Activated B cell treated with CpG ODN at 0.5 μM for 24 hours (primary cell): ENCODE data around the gene MYO5B. TPM values are rescaled to one million over a fixed set of nuclear protein-coding genes. Genes with fewer than 3 reads are reported as not detected.

Experiments used
- ATAC-seq: fragments of 200-7000 bp; cut with Tn5 transposase; one replicate; pipeline ENCODE4 v1.10.0; 2021; ENCODE audit warnings: low read depth, mild to moderate bottlenecking, moderate library complexity
- CTCF ChIA-PET: fragments of 350-600 bp; sonication (Branson Sonifier 250); formaldehyde crosslinking; loops from one replicate; lab custom pipeline; 2021; ENCODE audit warnings: antibody characterized with exemption; lab: Charles Lee
- POLR2A ChIA-PET: fragments of 350-600 bp; sonication (Branson Sonifier 250); formaldehyde crosslinking; loops from one replicate; lab custom pipeline; 2021; ENCODE audit warnings: antibody characterized with exemption; lab: Charles Lee
- DNase-seq: peaks from one replicate; pipeline ENCODE4 v3.0.0; 2022
- H3K27ac Mint-ChIP-seq: one replicate; pipeline ENCODE4 v1.8.0; 2020; ENCODE audit warnings: mixed read lengths
- H3K27me3 Mint-ChIP-seq: one replicate; pipeline ENCODE4 v1.8.0; 2021; ENCODE audit warnings: mixed read lengths
- H3K36me3 Mint-ChIP-seq: one replicate; pipeline ENCODE4 v1.8.0; 2021; ENCODE audit warnings: low read depth, mixed read lengths
- H3K4me1 Mint-ChIP-seq: one replicate; pipeline ENCODE4 v1.8.0; 2021; ENCODE audit warnings: mixed read lengths
- H3K4me3 Mint-ChIP-seq: one replicate; pipeline ENCODE4 v1.8.0; 2020; ENCODE audit warnings: mild to moderate bottlenecking, mixed read lengths
- H3K9me3 Mint-ChIP-seq: one replicate; pipeline ENCODE4 v1.8.0; 2020; ENCODE audit warnings: mixed read lengths
- CTCF ChIP-seq: fragments of 200-600 bp; IDR thresholded peaks from one replicate; pipeline ENCODE4 v1.8.0; 2022; ENCODE audit warnings: antibody characterized with exemption, mild to moderate bottlenecking
- intact Hi-C: fragments of 100-400 bp; cut with micrococcal nuclease; formaldehyde crosslinking; loops from one replicate; pipeline ENCODE4 v1.15.1; 2024
- total RNA-seq: library from RNA; stranded (reverse); gene quantifications from 2 replicates; pipeline ENCODE4 v1.2.3, GENCODE V29; 2022

Gene MYO5B
- total RNA-seq, 1 donor from 2014 or later: 0.49 TPM

DNA sequence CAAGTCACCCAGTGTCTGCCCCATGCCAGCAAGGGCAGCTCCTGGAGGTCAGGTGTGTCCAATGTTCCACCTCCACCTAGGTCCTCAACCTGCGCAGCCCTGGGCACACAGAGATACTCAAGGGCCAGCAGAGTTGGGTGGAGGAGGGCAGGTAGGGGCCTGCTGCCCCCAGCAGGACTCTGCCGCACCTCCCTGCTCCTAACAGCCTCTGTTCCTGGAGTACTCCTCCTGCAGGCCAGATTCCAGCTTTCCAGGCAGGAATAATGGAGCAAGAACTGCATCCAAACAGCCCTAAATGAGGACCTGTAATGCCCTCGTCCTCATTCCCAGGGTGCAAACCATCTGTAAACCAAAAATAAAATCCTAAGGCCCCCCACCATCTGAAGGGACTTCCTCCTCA lies 337.2 kb downstream of the MYO5B start:
- H3K9me3 Mint-ChIP-seq: no peaks in the 10 kb centered on the region
- no peak for ATAC-seq
- H3K4me3 Mint-ChIP-seq: no peak overlapping the region
- H3K27ac Mint-ChIP-seq: no peak overlapping the region
- H3K4me1 Mint-ChIP-seq: no peaks in the 10 kb centered on the region
- ChIA-PET CTCF (interaction anchor here (3.8 kb wide), 1 partner anchor 347 kb away, joined by 51 read pairs; no protein-coding TSS in a partner anchor), POLR2A (no interaction called here)
- intact Hi-C loops: loop anchor here (1.0 kb wide), 5 partner anchors 298 to 1412 kb away; no protein-coding TSS in a partner anchor
- TF ChIP-seq CTCF: no peak
- no peaks in the 10 kb centered on the region for H3K36me3 Mint-ChIP-seq
- DNase-seq: no peak
- H3K27me3 Mint-ChIP-seq: no peaks in the 10 kb centered on the region

DNA sequence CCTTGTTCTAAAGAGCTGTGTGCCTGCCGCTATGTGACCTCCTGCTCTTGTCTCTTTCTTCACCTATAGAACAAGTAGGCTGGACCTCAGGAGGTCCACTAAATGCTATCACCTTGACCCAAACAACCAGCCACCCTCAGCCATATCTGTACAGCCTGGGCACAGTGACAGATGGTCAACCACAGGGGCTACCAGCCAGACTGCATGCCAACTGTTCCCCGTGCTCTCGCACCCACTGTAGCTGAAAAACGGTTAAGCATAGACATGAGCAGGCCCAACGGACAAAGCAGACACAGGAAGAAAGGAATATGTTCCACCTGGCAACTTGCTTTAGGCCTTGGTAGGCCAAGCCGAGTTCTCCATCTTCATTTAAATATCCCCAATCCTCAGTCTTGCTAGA lies 338.5 kb downstream of the MYO5B start:
- Mint-ChIP-seq H3K9me3 (no peaks in the 10 kb centered on the region), H3K4me1 (no peaks in the 10 kb centered on the region), H3K27ac (no peak overlapping the region), H3K36me3 (no peaks in the 10 kb centered on the region), H3K4me3 (no peak overlapping the region), H3K27me3 (no peaks in the 10 kb centered on the region)
- intact Hi-C loops: no loop called here
- ChIA-PET CTCF (no interaction called here), POLR2A (no interaction called here)
- no peak for DNase-seq
- no peak for ATAC-seq
- TF ChIP-seq CTCF: no peak

DNA sequence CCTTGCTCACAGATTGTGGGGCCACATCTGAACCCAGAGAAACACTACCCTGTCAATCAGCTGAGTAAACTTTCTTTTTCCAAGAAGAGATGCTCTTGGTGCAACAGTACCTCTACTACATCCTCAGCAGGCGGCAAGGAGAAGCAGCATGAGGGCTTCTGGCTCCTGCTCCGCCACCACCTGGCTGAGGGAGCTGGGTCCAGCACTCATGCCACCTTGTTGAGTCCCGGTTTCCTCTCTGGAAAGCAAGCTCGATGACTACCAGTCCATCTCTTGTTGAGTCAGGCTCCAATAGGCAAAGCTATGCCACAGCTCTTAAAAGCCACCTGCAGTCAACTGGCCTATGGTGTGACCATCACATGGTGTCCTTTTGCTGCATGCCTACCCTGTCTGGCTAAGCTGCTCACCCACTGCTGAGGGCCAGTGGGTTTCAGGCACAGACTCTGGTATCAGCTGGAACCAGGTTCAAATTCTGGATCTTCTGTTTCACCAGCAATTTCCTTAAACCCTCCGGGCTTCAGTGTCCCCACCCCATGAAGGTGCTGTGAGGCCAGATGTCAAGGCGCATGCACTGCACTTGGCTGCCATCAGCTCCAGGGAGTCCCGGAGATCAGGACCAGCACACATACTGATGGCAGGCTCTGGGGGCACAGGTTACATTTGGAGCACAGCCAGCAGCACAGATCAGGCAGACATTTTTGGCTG lies 339.1 kb downstream of the MYO5B start:
- no peak for ATAC-seq
- intact Hi-C loops: no loop called here

GRCh38 chr18:49854681-49855080 lies 340.3 kb downstream of the MYO5B start:
- Mint-ChIP-seq H3K9me3 (no peaks in the 10 kb centered on the region), H3K36me3 (no peaks in the 10 kb centered on the region), H3K27ac (no peak overlapping the region), H3K4me3 (no peak overlapping the region), H3K27me3 (no peaks in the 10 kb centered on the region), H3K4me1 (no peaks in the 10 kb centered on the region)
- ChIA-PET POLR2A (no interaction called here), CTCF (no interaction called here)
- intact Hi-C loops: no loop called here
- DNase-seq: no peak
- TF ChIP-seq CTCF: no peak
- no peak for ATAC-seq

More for the DNA sequence above, 339.1 kb downstream of the MYO5B start:
- H3K4me3 Mint-ChIP-seq: no peak overlapping the region
- H3K36me3 Mint-ChIP-seq: no peaks in the 10 kb centered on the region
- ChIA-PET POLR2A (no interaction called here), CTCF (no interaction called here)
- H3K9me3 Mint-ChIP-seq: no peaks in the 10 kb centered on the region
- DNase-seq: no peak
- no peaks in the 10 kb centered on the region for H3K4me1 Mint-ChIP-seq
- no peak for TF ChIP-seq CTCF
- no peak overlapping the region for H3K27ac Mint-ChIP-seq
- H3K27me3 Mint-ChIP-seq: no peaks in the 10 kb centered on the region

- no peaks in the 10 kb centered on the region for H3K4me1 Mint-ChIP-seq
- no peaks in the 10 kb centered on the region for H3K36me3 Mint-ChIP-seq
- ATAC-seq (no peak), DNase-seq (no peak)
- no peaks in the 10 kb centered on the region for H3K9me3 Mint-ChIP-seq
- H3K4me3 Mint-ChIP-seq: no peak overlapping the region
- intact Hi-C loops: no loop called here
- POLR2A ChIA-PET: no interaction called here
- peaks cover 5% of the 10 kb centered on the region for H3K27me3 Mint-ChIP-seq
- TF ChIP-seq CTCF: no peak
- CTCF ChIA-PET: interaction anchor here (1.4 kb wide), 1 partner anchor 9 kb away, joined by 3 read pairs; no protein-coding TSS in a partner anchor
- H3K27ac Mint-ChIP-seq: no peak overlapping the region
Measured at GRCh38 chr18:49853436-49853835, 341.5 kb downstream of the MYO5B start.
